A549 (cell line): ENCODE data around the gene TUB. TPM values are rescaled to one million over a fixed set of nuclear protein-coding genes. Genes with fewer than 3 reads are reported as not detected.

Source experiments
- ATAC-seq, 2 experiments: fragments of 200-7000 bp in 1 of 2; fragments of >200 bp in 1 of 2; cut with Nextera tagmentation in 1 of 2; cut with Tn5 transposase in 1 of 2; 3 replicates each; pipeline versions ENCODE4 v1.8.0 to v1.9.1; 2018 to 2020; ENCODE audit warnings: mild to moderate bottlenecking in 1 of 2, moderate library complexity in 1 of 2
- CTCF ChIA-PET: fragments of 300-600 bp; sonication (Branson Sonifier 250); formaldehyde crosslinking; extraction: SDS; loops from one replicate; lab custom pipeline; 2021; ENCODE audit warnings: antibody characterized with exemption, inconsistent platforms; lab: Yijun Ruan, JAX
- POLR2A ChIA-PET: fragments of 350-600 bp; formaldehyde crosslinking; extraction: SDS; loops from one replicate; lab custom pipeline; 2021; ENCODE audit warnings: antibody characterized with exemption, inconsistent platforms; lab: Yijun Ruan, JAX
- DNase-seq, 2 experiments: peaks; one replicate each; pipeline versions ENCODE4 v3.0.0 to v3.0.0-alpha.2; 2011 to 2016; ENCODE audit warnings: low read depth in 1 of 2, low spot score in 1 of 2
- FAIRE-seq: peaks from 2 replicates; lab custom pipeline; 2011; peaks lifted over from hg19 to GRCh38; lab: Jason Lieb, UNC
- H3K27ac ChIP-seq, 2 experiments: fragments of >200 bp; sonication (Bioruptor Twin); formaldehyde crosslinking; 3 replicates each; pipeline ENCODE4 v1.5.1; 2016 to 2017
- H3K4me1 ChIP-seq: fragments of >200 bp; sonication (Bioruptor Twin); formaldehyde crosslinking; 3 replicates; pipeline ENCODE4 v1.6.1; 2016
- H3K4me2 ChIP-seq: fragments of >200 bp; sonication (Bioruptor Twin); formaldehyde crosslinking; 3 replicates; pipeline ENCODE4 v1.6.1; 2016
- H3K4me3 ChIP-seq: fragments of >200 bp; sonication (Bioruptor Twin); formaldehyde crosslinking; 3 replicates; pipeline ENCODE4 v1.5.1; 2016
- H3K9me3 ChIP-seq: fragments of >200 bp; sonication (Bioruptor Twin); formaldehyde crosslinking; 3 replicates; pipeline ENCODE4 v1.6.1; 2016
- HEYL ChIP-seq: fragments of 250-450 bp; sonication (Bioruptor Pico); IDR thresholded peaks from 2 replicates; pipeline ENCODE4 v1.8.0; 2021; ENCODE audit warnings: mild to moderate bottlenecking, moderate library complexity
- MAFK ChIP-seq: fragments of 450-650 bp; IDR thresholded peaks from 2 replicates; pipeline ENCODE4 v1.6.1; 2014; ENCODE audit not compliant: partially characterized antibody
- NFE2L2 ChIP-seq: fragments of 150-350 bp; conservative IDR thresholded peaks from 2 replicates; pipeline ENCODE4 v1.6.1; 2014; ENCODE audit warnings: low read length
- RARB ChIP-seq: fragments of 250-450 bp; sonication (Bioruptor Pico); IDR thresholded peaks from 2 replicates; pipeline ENCODE4 v1.8.0; 2021; ENCODE audit warnings: mild to moderate bottlenecking, moderate library complexity
- RFX5 ChIP-seq: fragments of 450-650 bp; IDR thresholded peaks from 2 replicates; pipeline ENCODE4 v1.7.1; 2014; ENCODE audit warnings: antibody characterized with exemption, mild to moderate bottlenecking, moderate library complexity
- SMC3 ChIP-seq: fragments of >200 bp; sonication (Bioruptor Twin); formaldehyde crosslinking; IDR thresholded peaks from 3 replicates; pipeline ENCODE4 v1.6.1; 2018; ENCODE audit warnings: inconsistent platforms
- TFCP2L1 ChIP-seq: fragments of 250-450 bp; sonication (Bioruptor Pico); IDR thresholded peaks from 2 replicates; pipeline ENCODE4 v1.5.0; 2021; ENCODE audit warnings: mild to moderate bottlenecking
- TP53 ChIP-seq: fragments of 250-450 bp; sonication (Bioruptor Pico); IDR thresholded peaks from 2 replicates; pipeline ENCODE4 v1.5.0; 2021; ENCODE audit warnings: mild to moderate bottlenecking, moderate library complexity
- WGBS: methylation state at CpG from one replicate; pipeline ENCODE4 v1.1.6; 2017; ENCODE audit errors: missing lambda C conversion rate; 5-methylcytosine and 5-hydroxymethylcytosine counted together
- polyA plus RNA-seq, 4 experiments: library from polyadenylated mRNA; depleted of rRNA in 3 of 4; stranded (reverse); fragments of >200 nt; fragmentation: RNase III in 1 of 4; extraction: RNeasy Plus Mini Kit Qiagen cat#74134 plus additional on column Dnase treatment in 1 of 4; gene quantifications; 2 replicates in 3 of 4; 3 replicates in 1 of 4; pipeline ENCODE4 v1.2.3, GENCODE V29; 2011 to 2017
- TF ChIP-seq, protein P1 (sequence below): fragments of 200-600 bp; sonication (generic); IDR thresholded peaks from 2 replicates; pipeline ENCODE4 v1.6.1; 2016; ENCODE audit warnings: antibody characterized with exemption, mild to moderate bottlenecking, moderate library complexity
- TF ChIP-seq, protein P2 (sequence below): fragments of 450-650 bp; IDR thresholded peaks from 2 replicates; pipeline ENCODE4 v1.6.1; 2014; ENCODE audit warnings: antibody characterized with exemption
- TF ChIP-seq, protein P3 (sequence below): IDR thresholded peaks from 2 replicates; pipeline ENCODE4 v1.6.1; 2012; ENCODE audit warnings: low read depth, borderline replicate concordance
- TF ChIP-seq, protein P4 (sequence below): fragments of >200 bp; sonication (Bioruptor Twin); formaldehyde crosslinking; IDR thresholded peaks from 3 replicates; pipeline ENCODE4 v1.6.1; 2016
- TF ChIP-seq, protein P5 (sequence below): fragments of 250-450 bp; sonication (Bioruptor Pico); IDR thresholded peaks from 2 replicates; pipeline ENCODE4 v1.5.0; 2021; ENCODE audit warnings: mild to moderate bottlenecking, moderate library complexity, borderline replicate concordance
- TF ChIP-seq, protein P6 (sequence below): fragments of 250-450 bp; sonication (Bioruptor Pico); IDR thresholded peaks from 2 replicates; pipeline ENCODE4 v1.5.0; 2020; ENCODE audit warnings: low read depth, mild to moderate bottlenecking, moderate library complexity
- TF ChIP-seq, protein P7 (sequence below): fragments of >200 bp; sonication (Bioruptor Twin); formaldehyde crosslinking; IDR thresholded peaks from 3 replicates; pipeline ENCODE4 v1.5.1; 2016

Gene TUB
- polyA plus RNA-seq, 2 of the 4 experiments (the other 2 are of a cell fraction), result 11.3 to 13.2 TPM

DNA sequence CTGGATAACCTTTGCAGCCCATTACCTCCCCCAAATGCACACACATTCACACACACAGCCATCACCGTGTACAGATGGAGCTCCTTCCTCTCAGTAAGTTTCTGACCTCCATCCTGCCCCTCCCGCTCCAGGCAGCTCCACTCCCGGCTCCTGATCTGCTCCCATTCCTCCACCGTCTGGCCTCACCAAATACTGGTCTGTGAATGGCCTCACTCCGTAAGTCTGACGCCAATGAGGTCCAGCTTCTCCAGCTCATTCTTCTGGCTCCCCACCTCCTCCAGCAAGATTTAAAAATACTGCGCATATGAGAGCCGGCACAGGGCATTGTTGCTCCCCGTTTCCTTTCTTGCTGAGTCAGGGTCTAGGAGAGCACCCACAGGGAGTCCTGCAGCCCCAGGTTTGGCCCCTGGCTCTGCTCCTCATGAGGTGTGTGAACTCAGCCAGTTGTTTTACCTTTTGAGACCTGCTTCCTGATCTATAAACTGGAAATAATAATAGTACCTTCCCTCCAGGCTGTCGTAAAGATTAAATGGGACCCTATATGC is 14.0 kb upstream of the TUB start:
- Histone ChIP-seq H3K9me3 (no peaks in the 10 kb centered on the region), H3K4me3 (no peak overlapping the region), H3K4me2 (no peak overlapping the region), H3K4me1 (peaks cover 15% of the 10 kb centered on the region), H3K27ac (no peak overlapping the region)
- ATAC-seq, result peak in 1 of 2 experiments; percentile 7; a peak in 1 of 6 replicates
- ChIA-PET POLR2A (no interaction called here), CTCF (interaction anchor here (0.9 to 5.0 kb wide), 8 partner anchors 12 to 174 kb away, joined by 3 to 49 read pairs (median 6); no protein-coding TSS in a partner anchor)
- TF ChIP-seq, protein P1, sequence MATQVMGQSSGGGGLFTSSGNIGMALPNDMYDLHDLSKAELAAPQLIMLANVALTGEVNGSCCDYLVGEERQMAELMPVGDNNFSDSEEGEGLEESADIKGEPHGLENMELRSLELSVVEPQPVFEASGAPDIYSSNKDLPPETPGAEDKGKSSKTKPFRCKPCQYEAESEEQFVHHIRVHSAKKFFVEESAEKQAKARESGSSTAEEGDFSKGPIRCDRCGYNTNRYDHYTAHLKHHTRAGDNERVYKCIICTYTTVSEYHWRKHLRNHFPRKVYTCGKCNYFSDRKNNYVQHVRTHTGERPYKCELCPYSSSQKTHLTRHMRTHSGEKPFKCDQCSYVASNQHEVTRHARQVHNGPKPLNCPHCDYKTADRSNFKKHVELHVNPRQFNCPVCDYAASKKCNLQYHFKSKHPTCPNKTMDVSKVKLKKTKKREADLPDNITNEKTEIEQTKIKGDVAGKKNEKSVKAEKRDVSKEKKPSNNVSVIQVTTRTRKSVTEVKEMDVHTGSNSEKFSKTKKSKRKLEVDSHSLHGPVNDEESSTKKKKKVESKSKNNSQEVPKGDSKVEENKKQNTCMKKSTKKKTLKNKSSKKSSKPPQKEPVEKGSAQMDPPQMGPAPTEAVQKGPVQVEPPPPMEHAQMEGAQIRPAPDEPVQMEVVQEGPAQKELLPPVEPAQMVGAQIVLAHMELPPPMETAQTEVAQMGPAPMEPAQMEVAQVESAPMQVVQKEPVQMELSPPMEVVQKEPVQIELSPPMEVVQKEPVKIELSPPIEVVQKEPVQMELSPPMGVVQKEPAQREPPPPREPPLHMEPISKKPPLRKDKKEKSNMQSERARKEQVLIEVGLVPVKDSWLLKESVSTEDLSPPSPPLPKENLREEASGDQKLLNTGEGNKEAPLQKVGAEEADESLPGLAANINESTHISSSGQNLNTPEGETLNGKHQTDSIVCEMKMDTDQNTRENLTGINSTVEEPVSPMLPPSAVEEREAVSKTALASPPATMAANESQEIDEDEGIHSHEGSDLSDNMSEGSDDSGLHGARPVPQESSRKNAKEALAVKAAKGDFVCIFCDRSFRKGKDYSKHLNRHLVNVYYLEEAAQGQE, result no peak
- TF ChIP-seq, protein P2, sequence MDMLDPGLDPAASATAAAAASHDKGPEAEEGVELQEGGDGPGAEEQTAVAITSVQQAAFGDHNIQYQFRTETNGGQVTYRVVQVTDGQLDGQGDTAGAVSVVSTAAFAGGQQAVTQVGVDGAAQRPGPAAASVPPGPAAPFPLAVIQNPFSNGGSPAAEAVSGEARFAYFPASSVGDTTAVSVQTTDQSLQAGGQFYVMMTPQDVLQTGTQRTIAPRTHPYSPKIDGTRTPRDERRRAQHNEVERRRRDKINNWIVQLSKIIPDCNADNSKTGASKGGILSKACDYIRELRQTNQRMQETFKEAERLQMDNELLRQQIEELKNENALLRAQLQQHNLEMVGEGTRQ, result no peak
- TF ChIP-seq, protein P3, sequence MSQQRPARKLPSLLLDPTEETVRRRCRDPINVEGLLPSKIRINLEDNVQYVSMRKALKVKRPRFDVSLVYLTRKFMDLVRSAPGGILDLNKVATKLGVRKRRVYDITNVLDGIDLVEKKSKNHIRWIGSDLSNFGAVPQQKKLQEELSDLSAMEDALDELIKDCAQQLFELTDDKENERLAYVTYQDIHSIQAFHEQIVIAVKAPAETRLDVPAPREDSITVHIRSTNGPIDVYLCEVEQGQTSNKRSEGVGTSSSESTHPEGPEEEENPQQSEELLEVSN, result no peak
- no peak for TF ChIP-seq RFX5
- TF ChIP-seq TFCP2L1 (CRISPR knock-in tag), result no peak
- TF ChIP-seq, protein P4, sequence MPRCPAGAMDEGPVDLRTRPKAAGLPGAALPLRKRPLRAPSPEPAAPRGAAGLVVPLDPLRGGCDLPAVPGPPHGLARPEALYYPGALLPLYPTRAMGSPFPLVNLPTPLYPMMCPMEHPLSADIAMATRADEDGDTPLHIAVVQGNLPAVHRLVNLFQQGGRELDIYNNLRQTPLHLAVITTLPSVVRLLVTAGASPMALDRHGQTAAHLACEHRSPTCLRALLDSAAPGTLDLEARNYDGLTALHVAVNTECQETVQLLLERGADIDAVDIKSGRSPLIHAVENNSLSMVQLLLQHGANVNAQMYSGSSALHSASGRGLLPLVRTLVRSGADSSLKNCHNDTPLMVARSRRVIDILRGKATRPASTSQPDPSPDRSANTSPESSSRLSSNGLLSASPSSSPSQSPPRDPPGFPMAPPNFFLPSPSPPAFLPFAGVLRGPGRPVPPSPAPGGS, result no peak
- TF ChIP-seq MAFK, result peak; percentile 61
- 66% methylated on average over 10 of the region's 10 CpGs for WGBS
- DNase-seq, result no peak
- no peak for FAIRE-seq

DNA sequence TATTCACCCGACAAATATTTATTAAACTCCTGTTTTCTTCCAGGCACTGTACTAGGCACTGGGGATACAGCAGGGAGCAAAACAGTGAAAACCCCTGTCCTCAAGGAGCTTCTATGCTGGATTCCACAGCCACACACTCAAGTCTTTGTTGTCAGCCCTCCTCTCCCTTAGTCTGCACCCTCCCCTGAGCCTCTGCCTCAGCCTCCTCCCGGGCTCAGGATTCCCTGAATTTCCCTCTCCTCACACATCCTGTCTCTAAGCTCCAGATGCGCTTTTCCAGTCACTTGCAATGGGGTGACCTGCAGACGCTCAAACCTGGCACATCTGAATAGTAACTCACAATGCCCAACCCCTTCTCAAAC is 13.5 kb upstream of the TUB start:
- ChIA-PET CTCF (interaction anchor here (1.0 to 5.0 kb wide), 5 partner anchors 12 to 61 kb away, joined by 3 to 49 read pairs (median 8); no protein-coding TSS in a partner anchor), POLR2A (no interaction called here)
- TF ChIP-seq RARB (CRISPR knock-in tag), result no peak
- DNase-seq, result no peak
- Histone ChIP-seq H3K27ac (no peak overlapping the region), H3K9me3 (no peaks in the 10 kb centered on the region), H3K4me3 (no peak overlapping the region), H3K4me1 (peaks cover 15% of the 10 kb centered on the region), H3K4me2 (no peak overlapping the region)
- 98% methylated on average over 4 of the region's 4 CpGs for WGBS
- FAIRE-seq, result no peak
- ATAC-seq, result no peak

DNA sequence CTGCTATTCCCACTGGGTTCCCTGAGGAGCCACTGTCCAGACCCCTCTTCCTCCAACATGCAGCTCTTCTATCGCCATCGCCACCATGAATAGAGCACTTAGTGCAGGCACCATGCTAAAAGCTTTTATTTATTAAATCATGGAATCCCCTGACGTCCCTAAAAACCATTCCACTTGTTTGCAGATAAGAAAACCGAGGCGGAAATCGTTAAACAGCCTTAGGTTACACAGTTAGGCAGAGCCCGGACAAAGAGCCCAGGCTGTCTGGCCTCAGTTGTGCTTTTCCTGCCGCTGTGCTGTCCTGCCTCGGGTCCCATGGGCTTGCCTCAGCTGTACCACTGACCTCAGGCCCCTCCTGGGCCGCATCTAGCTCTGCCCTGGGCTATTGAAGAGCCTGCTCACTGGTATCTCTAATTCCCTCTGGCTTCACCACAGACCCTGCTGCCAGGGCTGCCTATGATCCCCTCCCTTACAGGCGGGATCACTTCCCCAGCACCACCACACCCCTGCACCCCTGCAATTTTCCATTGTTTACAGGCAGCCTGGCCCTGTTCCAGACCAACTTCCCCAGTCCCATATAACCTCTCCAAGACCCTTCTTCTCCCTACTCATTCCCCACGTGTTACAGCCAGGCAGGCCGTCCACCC is 13.0 kb upstream of the TUB start:
- ChIA-PET CTCF (interaction anchor here (1.1 to 5.0 kb wide), 4 partner anchors 18 to 62 kb away, joined by 3 to 49 read pairs (median 16); no protein-coding TSS in a partner anchor), POLR2A (no interaction called here)
- no peak for ATAC-seq
- Histone ChIP-seq H3K4me2 (peak overlapping the region; percentile 48; the same call in 1 of the 3 replicates), H3K27ac (peak overlapping the region in 1 of 2 experiments; percentile 43; a peak in 2 of 6 replicates), H3K4me1 (peaks cover 15% of the 10 kb centered on the region), H3K4me3 (no peak overlapping the region)
- WGBS, result 77% methylated on average over 13 of the region's 13 CpGs
- no peak for DNase-seq
- no peak for FAIRE-seq
- TF ChIP-seq, protein P5, sequence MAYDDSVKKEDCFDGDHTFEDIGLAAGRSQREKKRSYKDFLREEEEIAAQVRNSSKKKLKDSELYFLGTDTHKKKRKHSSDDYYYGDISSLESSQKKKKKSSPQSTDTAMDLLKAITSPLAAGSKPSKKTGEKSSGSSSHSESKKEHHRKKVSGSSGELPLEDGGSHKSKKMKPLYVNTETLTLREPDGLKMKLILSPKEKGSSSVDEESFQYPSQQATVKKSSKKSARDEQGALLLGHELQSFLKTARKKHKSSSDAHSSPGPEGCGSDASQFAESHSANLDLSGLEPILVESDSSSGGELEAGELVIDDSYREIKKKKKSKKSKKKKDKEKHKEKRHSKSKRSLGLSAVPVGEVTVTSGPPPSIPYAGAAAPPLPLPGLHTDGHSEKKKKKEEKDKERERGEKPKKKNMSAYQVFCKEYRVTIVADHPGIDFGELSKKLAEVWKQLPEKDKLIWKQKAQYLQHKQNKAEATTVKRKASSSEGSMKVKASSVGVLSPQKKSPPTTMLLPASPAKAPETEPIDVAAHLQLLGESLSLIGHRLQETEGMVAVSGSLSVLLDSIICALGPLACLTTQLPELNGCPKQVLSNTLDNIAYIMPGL (CRISPR knock-in tag), result no peak
- no peak for TF ChIP-seq NFE2L2
- TF ChIP-seq, protein P6, sequence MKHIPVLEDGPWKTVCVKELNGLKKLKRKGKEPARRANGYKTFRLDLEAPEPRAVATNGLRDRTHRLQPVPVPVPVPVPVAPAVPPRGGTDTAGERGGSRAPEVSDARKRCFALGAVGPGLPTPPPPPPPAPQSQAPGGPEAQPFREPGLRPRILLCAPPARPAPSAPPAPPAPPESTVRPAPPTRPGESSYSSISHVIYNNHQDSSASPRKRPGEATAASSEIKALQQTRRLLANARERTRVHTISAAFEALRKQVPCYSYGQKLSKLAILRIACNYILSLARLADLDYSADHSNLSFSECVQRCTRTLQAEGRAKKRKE, result no peak
- no peak for TF ChIP-seq SMC3
- TF ChIP-seq MAFK, result no peak
- no peak for TF ChIP-seq TP53 (CRISPR knock-in tag)
- no peak for TF ChIP-seq HEYL (CRISPR knock-in tag)
- TF ChIP-seq, protein P7, sequence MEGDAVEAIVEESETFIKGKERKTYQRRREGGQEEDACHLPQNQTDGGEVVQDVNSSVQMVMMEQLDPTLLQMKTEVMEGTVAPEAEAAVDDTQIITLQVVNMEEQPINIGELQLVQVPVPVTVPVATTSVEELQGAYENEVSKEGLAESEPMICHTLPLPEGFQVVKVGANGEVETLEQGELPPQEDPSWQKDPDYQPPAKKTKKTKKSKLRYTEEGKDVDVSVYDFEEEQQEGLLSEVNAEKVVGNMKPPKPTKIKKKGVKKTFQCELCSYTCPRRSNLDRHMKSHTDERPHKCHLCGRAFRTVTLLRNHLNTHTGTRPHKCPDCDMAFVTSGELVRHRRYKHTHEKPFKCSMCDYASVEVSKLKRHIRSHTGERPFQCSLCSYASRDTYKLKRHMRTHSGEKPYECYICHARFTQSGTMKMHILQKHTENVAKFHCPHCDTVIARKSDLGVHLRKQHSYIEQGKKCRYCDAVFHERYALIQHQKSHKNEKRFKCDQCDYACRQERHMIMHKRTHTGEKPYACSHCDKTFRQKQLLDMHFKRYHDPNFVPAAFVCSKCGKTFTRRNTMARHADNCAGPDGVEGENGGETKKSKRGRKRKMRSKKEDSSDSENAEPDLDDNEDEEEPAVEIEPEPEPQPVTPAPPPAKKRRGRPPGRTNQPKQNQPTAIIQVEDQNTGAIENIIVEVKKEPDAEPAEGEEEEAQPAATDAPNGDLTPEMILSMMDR, result no peak
- TF ChIP-seq, all 56 proteins: peak for 0
- H3K9me3 ChIP-seq, result no peaks in the 10 kb centered on the region
